ENCODE data around the gene ERICH6B.

Gene ERICH6B

DNA sequence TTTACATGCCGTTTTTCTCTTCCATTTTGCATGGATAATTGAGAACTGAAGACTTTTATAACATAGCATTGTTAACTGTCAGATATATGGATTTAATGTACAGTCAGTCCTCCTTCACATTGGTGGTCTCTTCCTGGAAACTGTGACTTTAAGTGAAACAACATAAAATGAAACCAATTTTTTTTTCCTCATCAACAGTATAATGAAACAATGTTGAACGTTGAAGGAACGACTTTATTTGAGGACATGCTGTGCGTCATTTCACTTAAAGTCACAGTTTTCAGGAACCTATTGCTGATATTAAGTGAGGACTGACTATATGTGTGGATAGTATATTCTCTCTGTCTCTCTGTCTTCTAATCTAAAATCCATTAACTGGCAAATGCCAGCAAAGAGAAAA is 96.0 kb downstream of the ERICH6B start:
- DNase-seq (no peak), ATAC-seq (ENCODE audit: insufficient read depth, low read depth) (no peak)
- Histone ChIP-seq H3K4me1 (ENCODE audit: insufficient read depth, low read length) (no peaks in the 10 kb centered on the region), H3K9ac (ENCODE audit: low read depth, low read length) (no peak overlapping the region), H3K4me3 (ENCODE audit: low read depth in 1 of 2, low read length in 2 of 2) (no peak overlapping the region), H3K9me3 (ENCODE audit: insufficient read depth, low read length, severe bottlenecking) (no peaks in the 10 kb centered on the region), H3K27me3 (ENCODE audit: insufficient read depth, low read length, poor library complexity) (no peaks in the 10 kb centered on the region), H3K4me2 (ENCODE audit: insufficient read depth, low read length) (no peak overlapping the region), H4K20me1 (ENCODE audit: insufficient read depth, low read length) (no peaks in the 10 kb centered on the region), H3K36me3 (ENCODE audit: insufficient read depth, low read length) (peaks cover 79% of the 10 kb centered on the region), H2AFZ (ENCODE audit: low read depth, low read length) (no peak overlapping the region), H3K79me2 (ENCODE audit: insufficient read depth, low read length) (no peaks in the 10 kb centered on the region), H3K27ac (ENCODE audit: low read length) (no peak overlapping the region)
- TF ChIP-seq CTCF (IDR thresholded peaks at IDR 0.05; ENCODE audit: borderline replicate concordance, extremely low read depth, low read length, poor library complexity, severe bottlenecking) (no peak), EZH2 (IDR thresholded peaks at IDR 0.05; ENCODE audit: borderline replicate concordance, low read depth, low read length, severe bottlenecking) (no peak)

DNA sequence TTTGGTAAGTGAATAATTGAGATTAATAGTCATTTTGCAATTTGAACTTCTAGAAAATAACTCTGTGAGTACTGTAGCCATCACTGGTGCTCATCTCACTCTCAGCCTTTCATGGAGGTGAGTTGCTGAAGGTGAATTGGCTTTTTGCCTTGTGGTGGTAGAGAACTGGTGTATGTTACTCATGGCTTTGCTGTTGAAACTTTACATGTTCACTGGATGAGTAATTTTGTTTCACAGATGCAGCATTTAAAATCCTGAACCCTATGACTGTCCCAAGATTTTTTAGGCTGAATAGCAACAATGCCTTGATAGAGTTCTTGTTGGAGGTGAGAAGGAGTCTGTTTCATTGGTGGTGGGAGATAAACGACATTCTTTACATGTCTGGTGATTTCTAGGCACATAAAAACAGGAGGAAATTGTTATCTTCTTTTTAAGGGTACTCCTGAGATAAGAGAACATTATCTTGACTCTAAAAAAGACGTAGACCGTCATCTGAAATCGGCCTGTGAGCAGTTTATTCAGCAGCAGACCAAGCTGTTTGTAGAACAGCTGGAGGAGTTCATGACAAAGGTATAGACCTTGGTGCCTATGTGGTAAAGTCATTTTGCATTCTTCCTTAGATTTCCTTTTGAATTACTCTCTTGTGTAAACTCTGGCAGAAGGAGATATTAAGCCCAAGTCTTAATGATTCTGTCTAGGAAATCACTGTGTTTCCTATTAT is 96.9 kb downstream of the ERICH6B start:
- H3K27me3 ChIP-seq (ENCODE audit: insufficient read depth, low read length, poor library complexity): no peaks in the 10 kb centered on the region
- no peak for TF ChIP-seq EZH2 (IDR thresholded peaks at IDR 0.05; ENCODE audit: borderline replicate concordance, low read depth, low read length, severe bottlenecking)
- no peak for TF ChIP-seq CTCF (IDR thresholded peaks at IDR 0.05; ENCODE audit: borderline replicate concordance, extremely low read depth, low read length, poor library complexity, severe bottlenecking)
- no peaks in the 10 kb centered on the region for H3K9me3 ChIP-seq (ENCODE audit: insufficient read depth, low read length, severe bottlenecking)
- H3K27ac ChIP-seq (ENCODE audit: low read length): no peak overlapping the region
- H3K4me1 ChIP-seq (ENCODE audit: insufficient read depth, low read length): no peaks in the 10 kb centered on the region
- no peaks in the 10 kb centered on the region for H3K79me2 ChIP-seq (ENCODE audit: insufficient read depth, low read length)
- no peaks in the 10 kb centered on the region for H4K20me1 ChIP-seq (ENCODE audit: insufficient read depth, low read length)
- H3K36me3 ChIP-seq (ENCODE audit: insufficient read depth, low read length): peaks cover 76% of the 10 kb centered on the region
- ATAC-seq (ENCODE audit: insufficient read depth, low read depth): no peak
- DNase-seq: no peak
- no peak overlapping the region for H2AFZ ChIP-seq (ENCODE audit: low read depth, low read length)
- no peak overlapping the region for H3K4me2 ChIP-seq (ENCODE audit: insufficient read depth, low read length)
- no peak overlapping the region for H3K4me3 ChIP-seq (ENCODE audit: low read depth in 1 of 2, low read length in 2 of 2)
- no peak overlapping the region for H3K9ac ChIP-seq (ENCODE audit: low read depth, low read length)

GRCh38 chr13:45516757-45517156 is 98.8 kb downstream of the ERICH6B start:
- no peaks in the 10 kb centered on the region for H4K20me1 ChIP-seq (ENCODE audit: insufficient read depth, low read length)
- no peak overlapping the region for H3K4me2 ChIP-seq (ENCODE audit: insufficient read depth, low read length)
- DNase-seq (no peak), ATAC-seq (ENCODE audit: insufficient read depth, low read depth) (no peak)
- no peaks in the 10 kb centered on the region for H3K4me1 ChIP-seq (ENCODE audit: insufficient read depth, low read length)
- H3K36me3 ChIP-seq (ENCODE audit: insufficient read depth, low read length): peaks cover 78% of the 10 kb centered on the region
- no peaks in the 10 kb centered on the region for H3K9me3 ChIP-seq (ENCODE audit: insufficient read depth, low read length, severe bottlenecking)
- H2AFZ ChIP-seq (ENCODE audit: low read depth, low read length): no peak overlapping the region
- H3K79me2 ChIP-seq (ENCODE audit: insufficient read depth, low read length): no peaks in the 10 kb centered on the region
- H3K27me3 ChIP-seq (ENCODE audit: insufficient read depth, low read length, poor library complexity): no peaks in the 10 kb centered on the region
- no peak for TF ChIP-seq EZH2 (IDR thresholded peaks at IDR 0.05; ENCODE audit: borderline replicate concordance, low read depth, low read length, severe bottlenecking)
- TF ChIP-seq CTCF (IDR thresholded peaks at IDR 0.05; ENCODE audit: borderline replicate concordance, extremely low read depth, low read length, poor library complexity, severe bottlenecking): no peak
- H3K4me3 ChIP-seq (ENCODE audit: low read depth in 1 of 2, low read length in 2 of 2): no peak overlapping the region
- H3K27ac ChIP-seq (ENCODE audit: low read length): no peak overlapping the region
- no peak overlapping the region for H3K9ac ChIP-seq (ENCODE audit: low read depth, low read length)

Data from DND-41 (cell line).